H1 (cell line): Measurements from ENCODE around the gene ZNRF2. TPM values are rescaled to one million over a fixed set of nuclear protein-coding genes. Genes with fewer than 3 reads are reported as not detected.

Source experiments
- RFX5 ChIP-seq: IDR thresholded peaks from 2 replicates; pipeline ENCODE4 v1.6.1; 2011; ENCODE audit warnings: low read depth, low read length, improper control_type of control experiment, borderline replicate concordance
- ZNF274 ChIP-seq: IDR thresholded peaks from 2 replicates; pipeline ENCODE4 v1.7.0; 2012; ENCODE audit warnings: low read length, borderline replicate concordance; ENCODE audit errors: extremely low read depth
- polyA plus RNA-seq, 7 experiments: library from polyadenylated mRNA; depleted of rRNA in 3 of 7; stranded (reverse) in 5 of 7; unstranded in 2 of 7; fragments of >200 nt in 5 of 7; fragments of 200-250 nt in 2 of 7; gene quantifications; 1 replicate in 5 of 7; 2 replicates in 1 of 7; 4 replicates in 1 of 7; pipeline versions ENCODE4 v1.2.1 to v1.2.3, GENCODE V29; 2011 to 2013; ENCODE audit warnings: missing spikeins in 2 of 7, mixed read lengths in 2 of 7
- total RNA-seq: library from RNA; stranded (reverse); fragmentation: NEBNext Ultra II Directional; extraction: Animal tissue kit (Norgen Biotek cat#: 25700); gene quantifications from 2 replicates; pipeline ENCODE4 v1.2.1, GENCODE V29; 2021
- TF ChIP-seq, protein P1 (sequence below), 3 experiments: IDR thresholded peaks; 1 replicate in 2 of 3; 2 replicates in 1 of 3; pipeline versions ENCODE4 v1.5.1 to v1.6.1; 2011; ENCODE audit warnings: low read length in 3 of 3, mild to moderate bottlenecking in 3 of 3, inconsistent platforms in 2 of 3, low read depth in 1 of 3, moderate library complexity in 1 of 3; ENCODE audit not compliant: insufficient read depth in 1 of 3; ENCODE audit errors: control extremely low read depth in 1 of 3

Gene ZNRF2
- total and polyA plus RNA-seq, 2 of the 8 experiments (the other 6 are each of a cell fraction or from before 2014, with no cell fraction given) = 2.9 to 16.2 TPM

DNA sequence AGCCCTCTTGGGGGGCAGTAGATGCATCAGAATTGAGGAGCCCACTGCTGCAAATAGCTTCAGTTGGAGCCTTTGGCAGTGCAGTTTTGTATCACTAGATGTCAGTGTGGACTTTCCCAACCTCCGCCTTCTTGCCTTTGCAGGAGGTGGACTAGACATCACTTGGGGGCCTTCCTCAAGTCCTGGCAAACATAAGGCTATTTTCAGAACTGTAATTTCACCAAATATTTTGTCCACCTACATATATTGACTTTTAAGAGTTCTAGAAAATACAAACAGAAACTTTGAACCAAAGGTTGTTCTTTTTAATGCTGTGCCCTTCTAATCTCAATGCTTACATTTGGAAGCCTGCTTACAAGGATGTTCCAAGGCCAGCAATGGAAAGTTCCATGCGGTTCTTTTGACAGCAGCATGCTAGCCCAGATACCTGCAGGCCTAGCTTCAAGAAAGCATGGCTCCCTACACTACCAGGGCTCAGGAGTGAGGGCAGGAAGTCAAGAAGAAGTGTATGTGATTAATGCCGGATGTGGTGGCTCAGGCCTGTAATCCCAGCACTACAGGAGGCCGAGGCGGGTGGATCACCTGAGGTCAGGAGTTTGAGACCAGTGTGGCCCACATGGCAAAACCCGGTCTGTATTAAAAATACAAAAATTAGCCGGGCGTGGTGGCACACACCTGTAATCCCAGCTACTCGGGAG lies 8.0 kb upstream of the ZNRF2 start (continued):
- no peak for TF ChIP-seq ZNF274
- TF ChIP-seq RFX5 = no peak
- TF ChIP-seq, protein P1, sequence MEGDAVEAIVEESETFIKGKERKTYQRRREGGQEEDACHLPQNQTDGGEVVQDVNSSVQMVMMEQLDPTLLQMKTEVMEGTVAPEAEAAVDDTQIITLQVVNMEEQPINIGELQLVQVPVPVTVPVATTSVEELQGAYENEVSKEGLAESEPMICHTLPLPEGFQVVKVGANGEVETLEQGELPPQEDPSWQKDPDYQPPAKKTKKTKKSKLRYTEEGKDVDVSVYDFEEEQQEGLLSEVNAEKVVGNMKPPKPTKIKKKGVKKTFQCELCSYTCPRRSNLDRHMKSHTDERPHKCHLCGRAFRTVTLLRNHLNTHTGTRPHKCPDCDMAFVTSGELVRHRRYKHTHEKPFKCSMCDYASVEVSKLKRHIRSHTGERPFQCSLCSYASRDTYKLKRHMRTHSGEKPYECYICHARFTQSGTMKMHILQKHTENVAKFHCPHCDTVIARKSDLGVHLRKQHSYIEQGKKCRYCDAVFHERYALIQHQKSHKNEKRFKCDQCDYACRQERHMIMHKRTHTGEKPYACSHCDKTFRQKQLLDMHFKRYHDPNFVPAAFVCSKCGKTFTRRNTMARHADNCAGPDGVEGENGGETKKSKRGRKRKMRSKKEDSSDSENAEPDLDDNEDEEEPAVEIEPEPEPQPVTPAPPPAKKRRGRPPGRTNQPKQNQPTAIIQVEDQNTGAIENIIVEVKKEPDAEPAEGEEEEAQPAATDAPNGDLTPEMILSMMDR (IDR thresholded peaks at IDR 0.05; ENCODE audit: control extremely low read depth in 1 of 3, insufficient read depth in 1 of 3, low read depth in 1 of 3, low read length in 3 of 3) = peak; percentile 58 to 89 (median 87)
